Osteocyte (in vitro differentiated cells): ENCODE results near the gene CISD2. TPM values are rescaled to one million over a fixed set of nuclear protein-coding genes. Genes with fewer than 3 reads are reported as not detected.

Experiments used
- DNase-seq: peaks from one replicate; pipeline ENCODE4 v3.0.0; 2021; ENCODE audit warnings: mixed read lengths; ENCODE audit not compliant: unreplicated experiment; ENCODE audit errors: extremely low spot score
- H3K27ac Mint-ChIP-seq: one replicate; pipeline ENCODE4 v1.8.0; 2021; ENCODE audit warnings: mild to moderate bottlenecking, mixed read lengths; ENCODE audit not compliant: unreplicated experiment
- H3K27me3 Mint-ChIP-seq: one replicate; pipeline ENCODE4 v1.8.0; 2021; ENCODE audit warnings: mixed read lengths; ENCODE audit not compliant: unreplicated experiment
- H3K36me3 Mint-ChIP-seq: one replicate; pipeline ENCODE4 v1.8.0; 2021; ENCODE audit warnings: mixed read lengths; ENCODE audit not compliant: unreplicated experiment
- H3K4me1 Mint-ChIP-seq: one replicate; pipeline ENCODE4 v1.8.0; 2021; ENCODE audit warnings: mixed read lengths; ENCODE audit not compliant: unreplicated experiment
- H3K4me3 Mint-ChIP-seq: one replicate; pipeline ENCODE4 v1.8.0; 2021; ENCODE audit warnings: mild to moderate bottlenecking, moderate library complexity, mixed read lengths; ENCODE audit not compliant: unreplicated experiment
- H3K9me3 Mint-ChIP-seq: one replicate; pipeline ENCODE4 v1.8.0; 2021; ENCODE audit warnings: mixed read lengths; ENCODE audit not compliant: unreplicated experiment
- CTCF ChIP-seq: fragments of 200-600 bp; sonication (generic); IDR thresholded peaks from 2 replicates; pipeline ENCODE4 v1.5.0; 2021; ENCODE audit warnings: antibody characterized with exemption, mild to moderate bottlenecking, moderate library complexity
- total RNA-seq: library from RNA; stranded (reverse); gene quantifications from 2 replicates; pipeline ENCODE4 v1.2.1, GENCODE V29; 2021

The CISD2 gene
- total RNA-seq, 1 donor from 2014 or later = 30.4 TPM

- Mint-ChIP-seq H3K4me1 (no peaks in the 10 kb centered on the region), H3K36me3 (no peaks in the 10 kb centered on the region), H3K27me3 (no peaks in the 10 kb centered on the region), H3K9me3 (no peaks in the 10 kb centered on the region), H3K4me3 (no peak overlapping the region), H3K27ac (no peak overlapping the region)
- no peak for DNase-seq
- TF ChIP-seq CTCF = no peak
Observed at GRCh38 chr4:102847687-102848086, 21.1 kb upstream of the CISD2 start.

DNA sequence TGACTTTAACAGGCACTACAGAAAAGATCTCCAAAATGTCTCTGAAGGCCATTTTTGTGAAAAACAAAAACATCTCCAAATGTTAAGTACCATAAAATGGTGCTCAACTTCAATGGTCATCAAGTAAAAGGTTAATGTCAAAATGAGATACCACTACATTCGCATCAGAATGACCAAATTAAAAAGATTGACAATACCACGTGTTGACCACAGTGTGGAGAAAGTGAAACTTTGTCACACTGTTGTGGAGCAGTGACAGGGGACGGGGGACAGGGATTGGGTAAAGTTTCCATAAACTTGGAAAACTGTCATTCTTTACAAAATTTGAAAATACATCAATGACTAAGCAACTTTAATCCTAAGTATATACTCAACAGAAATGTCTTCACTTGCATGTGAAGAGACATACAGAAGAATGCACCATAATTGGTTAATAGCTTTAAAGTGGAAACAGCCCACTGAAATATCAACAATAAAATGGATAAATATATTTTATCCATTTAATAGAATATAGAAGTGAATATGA lies 19.1 kb upstream of the CISD2 start:
- no peaks in the 10 kb centered on the region for H3K36me3 Mint-ChIP-seq
- no peak for DNase-seq
- no peaks in the 10 kb centered on the region for H3K27me3 Mint-ChIP-seq
- H3K9me3 Mint-ChIP-seq = no peaks in the 10 kb centered on the region
- no peak overlapping the region for H3K4me3 Mint-ChIP-seq
- no peak overlapping the region for H3K27ac Mint-ChIP-seq
- no peak for TF ChIP-seq CTCF
- no peaks in the 10 kb centered on the region for H3K4me1 Mint-ChIP-seq

DNA sequence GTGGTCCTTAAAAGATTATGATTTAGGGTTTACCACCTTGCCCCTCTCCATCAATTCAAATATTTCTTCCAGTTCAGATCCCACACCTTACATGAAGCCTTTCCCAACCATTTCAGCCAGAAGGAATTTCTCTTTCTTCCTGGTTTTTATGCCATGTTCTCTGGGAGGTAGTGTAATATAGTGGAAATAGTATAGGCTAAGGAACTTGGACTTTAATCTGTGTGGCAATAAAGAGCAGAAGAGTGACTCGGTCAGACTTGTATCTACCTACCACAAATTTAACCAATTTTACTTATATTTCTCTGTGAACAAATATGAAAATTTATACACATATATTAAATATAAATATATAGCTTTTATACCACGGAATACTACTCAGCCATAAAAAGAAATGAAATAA lies 18.4 kb upstream of the CISD2 start:
- H3K27me3 Mint-ChIP-seq = no peaks in the 10 kb centered on the region
- H3K4me3 Mint-ChIP-seq = no peak overlapping the region
- H3K27ac Mint-ChIP-seq = no peak overlapping the region
- no peaks in the 10 kb centered on the region for H3K9me3 Mint-ChIP-seq
- no peak for DNase-seq
- H3K4me1 Mint-ChIP-seq = no peaks in the 10 kb centered on the region
- H3K36me3 Mint-ChIP-seq = no peaks in the 10 kb centered on the region
- TF ChIP-seq CTCF = no peak

- no peak for DNase-seq
- no peak for TF ChIP-seq CTCF
- Mint-ChIP-seq H3K27ac (no peak overlapping the region), H3K9me3 (peaks cover 14% of the 10 kb centered on the region), H3K36me3 (peaks cover 17% of the 10 kb centered on the region), H3K4me1 (no peaks in the 10 kb centered on the region), H3K4me3 (no peak overlapping the region), H3K27me3 (no peaks in the 10 kb centered on the region)
Observed at GRCh38 chr4:102858828-102859464, 9.8 kb upstream of the CISD2 start.

GRCh38 chr4:102860611-102861324 lies 8.0 kb upstream of the CISD2 start:
- peaks cover 17% of the 10 kb centered on the region for H3K36me3 Mint-ChIP-seq
- H3K4me3 Mint-ChIP-seq = no peak overlapping the region
- TF ChIP-seq CTCF = no peak
- H3K27me3 Mint-ChIP-seq = no peaks in the 10 kb centered on the region
- no peaks in the 10 kb centered on the region for H3K4me1 Mint-ChIP-seq
- DNase-seq = no peak
- H3K27ac Mint-ChIP-seq = no peak overlapping the region
- peaks cover 14% of the 10 kb centered on the region for H3K9me3 Mint-ChIP-seq
